Ectodermal cell (in vitro differentiated cells): ENCODE measurements around the gene BMP6.

Experiments
- H3K27ac ChIP-seq: 2 replicates; pipeline ENCODE4 v1.7.0; 2013; ENCODE audit warnings: mild to moderate bottlenecking, low read depth, low read length; ENCODE audit not compliant: insufficient read depth, poor library complexity, severe bottlenecking
- H3K27me3 ChIP-seq: 2 replicates; pipeline ENCODE4 v1.7.0; 2013; ENCODE audit warnings: mild to moderate bottlenecking, low read length; ENCODE audit not compliant: insufficient read depth, control insufficient read depth, poor library complexity, severe bottlenecking
- H3K36me3 ChIP-seq: one replicate; pipeline ENCODE4 v1.7.0; 2013; ENCODE audit warnings: low read length; ENCODE audit not compliant: control insufficient read depth, insufficient read depth
- H3K4me1 ChIP-seq: one replicate; pipeline ENCODE4 v1.7.0; 2013; ENCODE audit warnings: low read length; ENCODE audit not compliant: control insufficient read depth, insufficient read depth
- H3K4me3 ChIP-seq: 2 replicates; pipeline ENCODE4 v1.7.0; 2013; ENCODE audit warnings: low read depth, low read length, control low read depth; ENCODE audit not compliant: insufficient read depth
- H3K9me3 ChIP-seq: 2 replicates; pipeline ENCODE4 v1.7.0; 2013; ENCODE audit warnings: mild to moderate bottlenecking, low read length, moderate library complexity; ENCODE audit not compliant: control insufficient read depth
- WGBS, 2 experiments: methylation state at CpG; one replicate each; pipeline ENCODE4 v1.1.7; 2013; ENCODE audit warnings: missing lambda C conversion rate in 2 of 2; 5-methylcytosine and 5-hydroxymethylcytosine counted together

BMP6 gene

GRCh38 chr6:7707787-7708186 is 18.1 kb upstream of the BMP6 start:
- 94% methylated on average over 4 of the region's 4 CpGs for WGBS, 2 experiments
- H3K36me3 ChIP-seq, result no peaks in the 10 kb centered on the region
- no peaks in the 10 kb centered on the region for H3K27me3 ChIP-seq
- no peak overlapping the region for H3K27ac ChIP-seq
- H3K4me3 ChIP-seq, result no peak overlapping the region
- H3K9me3 ChIP-seq, result no peaks in the 10 kb centered on the region
- no peaks in the 10 kb centered on the region for H3K4me1 ChIP-seq

- Histone ChIP-seq H3K36me3 (no peaks in the 10 kb centered on the region), H3K27ac (no peak overlapping the region), H3K4me1 (no peaks in the 10 kb centered on the region), H3K4me3 (no peak overlapping the region), H3K27me3 (peaks cover 20% of the 10 kb centered on the region), H3K9me3 (no peaks in the 10 kb centered on the region)
- WGBS, 2 experiments, result 89 to 91% methylated on average over 6 of the region's 6 CpGs
These were observed 6.5 kb upstream of the BMP6 start for GRCh38 chr6:7719364-7719850.

- H3K27ac ChIP-seq, result no peak overlapping the region
- H3K4me1 ChIP-seq, result no peaks in the 10 kb centered on the region
- no peak overlapping the region for H3K4me3 ChIP-seq
- H3K27me3 ChIP-seq, result peaks cover 29% of the 10 kb centered on the region
- WGBS, 2 experiments, result 93 to 97% methylated on average over 2 of the region's 2 CpGs
- H3K9me3 ChIP-seq, result no peaks in the 10 kb centered on the region
- H3K36me3 ChIP-seq, result no peaks in the 10 kb centered on the region
These were observed 5.6 kb upstream of the BMP6 start for GRCh38 chr6:7720346-7720745.

- H3K9me3 ChIP-seq, result no peaks in the 10 kb centered on the region
- no peak overlapping the region for H3K4me3 ChIP-seq
- H3K36me3 ChIP-seq, result no peaks in the 10 kb centered on the region
- H3K27ac ChIP-seq, result no peak overlapping the region
- 90% methylated on average over 3 of the region's 3 CpGs for WGBS, 2 experiments
- peaks cover 42% of the 10 kb centered on the region for H3K27me3 ChIP-seq
- no peaks in the 10 kb centered on the region for H3K4me1 ChIP-seq
These were observed 4.2 kb upstream of the BMP6 start for GRCh38 chr6:7721649-7722048.

- Histone ChIP-seq H3K4me3 (no peak overlapping the region), H3K27me3 (peaks cover 56% of the 10 kb centered on the region), H3K36me3 (no peaks in the 10 kb centered on the region), H3K27ac (no peak overlapping the region), H3K4me1 (peaks cover 2% of the 10 kb centered on the region), H3K9me3 (no peaks in the 10 kb centered on the region)
- WGBS, 2 experiments, result 11 to 14% methylated on average over 10 of the region's 10 CpGs
These were observed 2.9 kb upstream of the BMP6 start for GRCh38 chr6:7723041-7723447.

GRCh38 chr6:7723554-7723953 is 2.3 kb upstream of the BMP6 start:
- no peaks in the 10 kb centered on the region for H3K9me3 ChIP-seq
- peaks cover 6% of the 10 kb centered on the region for H3K4me1 ChIP-seq
- H3K4me3 ChIP-seq, result no peak overlapping the region
- H3K27me3 ChIP-seq, result peaks cover 61% of the 10 kb centered on the region
- no peaks in the 10 kb centered on the region for H3K36me3 ChIP-seq
- no peak overlapping the region for H3K27ac ChIP-seq
- 94 to 95% methylated on average over 4 to 6 of the region's 6 CpGs for WGBS, 2 experiments

- Histone ChIP-seq H3K27ac (no peak overlapping the region), H3K4me3 (no peak overlapping the region), H3K4me1 (peaks cover 14% of the 10 kb centered on the region), H3K9me3 (no peaks in the 10 kb centered on the region), H3K27me3 (peaks cover 80% of the 10 kb centered on the region), H3K36me3 (no peaks in the 10 kb centered on the region)
- 39 to 43% methylated on average over 9 to 10 of the region's 10 CpGs for WGBS, 2 experiments
These were observed 487 bp upstream of the BMP6 start for GRCh38 chr6:7725412-7725811.

- WGBS, 2 experiments, result 1% methylated on average over 73 of the region's 73 CpGs
- Histone ChIP-seq H3K4me3 (peak overlapping the region; percentile 36), H3K27me3 (peaks cover 91% of the 10 kb centered on the region), H3K36me3 (no peaks in the 10 kb centered on the region), H3K9me3 (no peaks in the 10 kb centered on the region), H3K4me1 (peaks cover 14% of the 10 kb centered on the region), H3K27ac (no peak overlapping the region)
These were observed 652 bp downstream of the BMP6 start for GRCh38 chr6:7726416-7727085.

- Histone ChIP-seq H3K36me3 (no peaks in the 10 kb centered on the region), H3K9me3 (no peaks in the 10 kb centered on the region), H3K27ac (no peak overlapping the region), H3K4me3 (peak overlapping the region; percentile 42), H3K27me3 (peaks cover 93% of the 10 kb centered on the region), H3K4me1 (peaks cover 19% of the 10 kb centered on the region)
- WGBS, 2 experiments, result 0 to 1% methylated on average over 97 of the region's 97 CpGs
These were observed 1.4 kb downstream of the BMP6 start for GRCh38 chr6:7727086-7727945.
